Stomach (tissue), 4 donors: ENCODE results near the gene JMJD1C.

ENCODE experiments used
- EP300 ChIP-seq: sonication (generic); formaldehyde crosslinking; IDR thresholded peaks from one replicate; pipeline ENCODE4 v1.6.1; 2017; ENCODE audit warnings: antibody characterized with exemption
- POLR2A ChIP-seq, 4 donors: fragments of 450-650 bp; IDR thresholded peaks; one replicate each; pipeline ENCODE4 v1.6.1; 2016; ENCODE audit warnings: antibody characterized with exemption in 4 of 4, control low read depth in 2 of 4, mild to moderate bottlenecking in 1 of 4, moderate library complexity in 1 of 4
- POLR2AphosphoS5 ChIP-seq, 3 donors: sonication (generic); formaldehyde crosslinking; IDR thresholded peaks; one replicate each; pipeline ENCODE4 v1.6.1; 2016; ENCODE audit warnings: antibody characterized with exemption in 3 of 3
- TF ChIP-seq, protein P1 (sequence below), 7 experiments: fragments of 450-650 bp in 4 of 7; fragments of 200-600 bp in 3 of 7; sonication (generic) in 3 of 7; IDR thresholded peaks; one replicate each; pipeline ENCODE4 v1.5.1; 2016 to 2019; ENCODE audit warnings: antibody characterized with exemption in 7 of 7, control low read depth in 2 of 7, mild to moderate bottlenecking in 1 of 7

DNA sequence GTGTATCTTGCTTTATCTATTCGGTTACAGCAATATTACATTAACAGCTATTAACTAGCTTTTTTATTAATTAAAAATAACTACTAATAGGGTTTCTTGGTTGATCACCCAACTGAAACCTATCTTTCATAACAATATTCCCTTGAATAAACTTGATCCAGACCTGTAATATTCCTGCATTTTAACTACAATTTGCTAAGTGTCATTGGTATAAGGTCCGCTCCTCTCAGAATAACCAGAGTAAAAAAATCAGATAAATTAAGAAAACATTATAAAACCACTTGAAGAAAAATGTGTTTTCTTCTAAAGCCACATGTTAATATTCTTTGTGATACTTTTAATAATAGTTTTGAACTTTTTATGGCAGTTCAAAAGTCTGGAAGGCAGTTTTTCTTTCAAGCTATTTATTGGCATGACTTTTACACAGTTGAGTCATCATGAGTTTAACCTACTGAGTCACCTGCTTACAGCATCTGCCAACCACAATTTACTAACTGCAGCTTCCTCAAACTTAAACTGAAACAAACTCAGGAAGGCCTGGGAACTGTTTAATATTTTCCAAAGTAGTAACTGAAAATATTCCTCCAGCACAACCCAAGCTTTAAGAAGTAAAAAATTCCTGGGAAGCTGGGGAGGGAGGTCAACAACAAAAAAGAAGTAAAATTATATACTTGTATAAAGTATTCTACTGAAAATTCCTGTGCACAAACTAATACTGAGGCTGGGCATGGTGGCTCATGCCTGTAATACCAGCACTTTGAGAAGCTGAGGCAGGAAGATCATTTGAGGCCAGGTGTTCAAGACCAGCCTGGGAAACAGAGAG is 229.5 kb downstream of the JMJD1C start:
- TF ChIP-seq POLR2AphosphoS5 (IDR thresholded peaks at IDR 0.05), result peak; percentile 31 to 83 (median 60)
- TF ChIP-seq POLR2A (IDR thresholded peaks at IDR 0.05), result no peak
- TF ChIP-seq, protein P1, sequence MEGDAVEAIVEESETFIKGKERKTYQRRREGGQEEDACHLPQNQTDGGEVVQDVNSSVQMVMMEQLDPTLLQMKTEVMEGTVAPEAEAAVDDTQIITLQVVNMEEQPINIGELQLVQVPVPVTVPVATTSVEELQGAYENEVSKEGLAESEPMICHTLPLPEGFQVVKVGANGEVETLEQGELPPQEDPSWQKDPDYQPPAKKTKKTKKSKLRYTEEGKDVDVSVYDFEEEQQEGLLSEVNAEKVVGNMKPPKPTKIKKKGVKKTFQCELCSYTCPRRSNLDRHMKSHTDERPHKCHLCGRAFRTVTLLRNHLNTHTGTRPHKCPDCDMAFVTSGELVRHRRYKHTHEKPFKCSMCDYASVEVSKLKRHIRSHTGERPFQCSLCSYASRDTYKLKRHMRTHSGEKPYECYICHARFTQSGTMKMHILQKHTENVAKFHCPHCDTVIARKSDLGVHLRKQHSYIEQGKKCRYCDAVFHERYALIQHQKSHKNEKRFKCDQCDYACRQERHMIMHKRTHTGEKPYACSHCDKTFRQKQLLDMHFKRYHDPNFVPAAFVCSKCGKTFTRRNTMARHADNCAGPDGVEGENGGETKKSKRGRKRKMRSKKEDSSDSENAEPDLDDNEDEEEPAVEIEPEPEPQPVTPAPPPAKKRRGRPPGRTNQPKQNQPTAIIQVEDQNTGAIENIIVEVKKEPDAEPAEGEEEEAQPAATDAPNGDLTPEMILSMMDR (IDR thresholded peaks at IDR 0.05), result no peak
- TF ChIP-seq EP300, result no peak
